ENCODE data around the gene ARHGAP31.

Gene ARHGAP31

GRCh38 chr3:119276680-119277079, 17.5 kb upstream of the ARHGAP31 start:
- H3K4me1 ChIP-seq (ENCODE audit: control insufficient read depth, insufficient read depth, low read length): peaks cover 2% of the 10 kb centered on the region
- WGBS (ENCODE audit: insufficient coverage, insufficient read length): no CpG with 5 or more reads among the region's 5 CpGs
- H3K36me3 ChIP-seq (ENCODE audit: control insufficient read depth, insufficient read depth, low read length): no peaks in the 10 kb centered on the region
- H3K27me3 ChIP-seq (ENCODE audit: control insufficient read depth, insufficient read depth, low read length): no peaks in the 10 kb centered on the region
- no peak overlapping the region for H3K4me3 ChIP-seq (ENCODE audit: low read length)
- DNase-seq (ENCODE audit: low read depth, low spot score): no peak
- no peaks in the 10 kb centered on the region for H3K9me3 ChIP-seq (ENCODE audit: control insufficient read depth, insufficient read depth, low read length)
- no peak overlapping the region for H3K27ac ChIP-seq (ENCODE audit: low read length)

- DNase-seq (ENCODE audit: low read depth, low spot score): no peak
- H3K27ac ChIP-seq (ENCODE audit: low read length): no peak overlapping the region
Measured at GRCh38 chr3:119279101-119279554, 15.1 kb upstream of the ARHGAP31 start.

GRCh38 chr3:119279584-119280243, 14.5 kb upstream of the ARHGAP31 start:
- DNase-seq (ENCODE audit: low read depth, low spot score): no peak
- WGBS (ENCODE audit: insufficient coverage, insufficient read length): no CpG with 5 or more reads among the region's 5 CpGs
- H3K9me3 ChIP-seq (ENCODE audit: control insufficient read depth, insufficient read depth, low read length): peaks cover 2% of the 10 kb centered on the region

More at GRCh38 chr3:119279101-119279554, 15.1 kb upstream of the ARHGAP31 start:
- WGBS (ENCODE audit: insufficient coverage, insufficient read length): no CpG with 5 or more reads among the region's 6 CpGs
- Histone ChIP-seq H3K9me3 (ENCODE audit: control insufficient read depth, insufficient read depth, low read length) (peaks cover 2% of the 10 kb centered on the region), H3K27me3 (ENCODE audit: control insufficient read depth, insufficient read depth, low read length) (no peaks in the 10 kb centered on the region), H3K4me1 (ENCODE audit: control insufficient read depth, insufficient read depth, low read length) (peaks cover 2% of the 10 kb centered on the region), H3K36me3 (ENCODE audit: control insufficient read depth, insufficient read depth, low read length) (no peaks in the 10 kb centered on the region), H3K4me3 (ENCODE audit: low read length) (no peak overlapping the region)

GRCh38 chr3:119288669-119289403, 5.3 kb upstream of the ARHGAP31 start:
- Histone ChIP-seq H3K9me3 (ENCODE audit: control insufficient read depth, insufficient read depth, low read length) (no peaks in the 10 kb centered on the region), H3K4me3 (ENCODE audit: low read length) (no peak overlapping the region), H3K4me1 (ENCODE audit: control insufficient read depth, insufficient read depth, low read length) (no peaks in the 10 kb centered on the region), H3K27me3 (ENCODE audit: control insufficient read depth, insufficient read depth, low read length) (0 out of 2 replicates have a peak, but pooled peaks cover 2% of the 10 kb centered on the region), H3K36me3 (ENCODE audit: control insufficient read depth, insufficient read depth, low read length) (no peaks in the 10 kb centered on the region), H3K27ac (ENCODE audit: low read length) (no peak overlapping the region)
- no peak for DNase-seq (ENCODE audit: low read depth, low spot score)
- WGBS (ENCODE audit: insufficient coverage, insufficient read length): no CpG with 5 or more reads among the region's 3 CpGs

More at GRCh38 chr3:119279584-119280243, 14.5 kb upstream of the ARHGAP31 start:
- Histone ChIP-seq H3K4me1 (ENCODE audit: control insufficient read depth, insufficient read depth, low read length) (peaks cover 2% of the 10 kb centered on the region), H3K27ac (ENCODE audit: low read length) (no peak overlapping the region), H3K36me3 (ENCODE audit: control insufficient read depth, insufficient read depth, low read length) (no peaks in the 10 kb centered on the region), H3K27me3 (ENCODE audit: control insufficient read depth, insufficient read depth, low read length) (no peaks in the 10 kb centered on the region), H3K4me3 (ENCODE audit: low read length) (no peak overlapping the region)

GRCh38 chr3:119289404-119289770, 4.8 kb upstream of the ARHGAP31 start:
- H3K9me3 ChIP-seq (ENCODE audit: control insufficient read depth, insufficient read depth, low read length): no peaks in the 10 kb centered on the region
- H3K4me1 ChIP-seq (ENCODE audit: control insufficient read depth, insufficient read depth, low read length): no peaks in the 10 kb centered on the region
- no peak for DNase-seq (ENCODE audit: low read depth, low spot score)
- H3K27ac ChIP-seq (ENCODE audit: low read length): no peak overlapping the region
- H3K36me3 ChIP-seq (ENCODE audit: control insufficient read depth, insufficient read depth, low read length): no peaks in the 10 kb centered on the region
- no peak overlapping the region for H3K4me3 ChIP-seq (ENCODE audit: low read length)
- 0 out of 2 replicates have a peak, but pooled peaks cover 2% of the 10 kb centered on the region for H3K27me3 ChIP-seq (ENCODE audit: control insufficient read depth, insufficient read depth, low read length)
- no CpG with 5 or more reads among the region's 2 CpGs for WGBS (ENCODE audit: insufficient coverage, insufficient read length)

- H3K27ac ChIP-seq (ENCODE audit: low read length): no peak overlapping the region
- no peaks in the 10 kb centered on the region for H3K36me3 ChIP-seq (ENCODE audit: control insufficient read depth, insufficient read depth, low read length)
- no peaks in the 10 kb centered on the region for H3K9me3 ChIP-seq (ENCODE audit: control insufficient read depth, insufficient read depth, low read length)
- no peak overlapping the region for H3K4me3 ChIP-seq (ENCODE audit: low read length)
- no peaks in the 10 kb centered on the region for H3K4me1 ChIP-seq (ENCODE audit: control insufficient read depth, insufficient read depth, low read length)
- H3K27me3 ChIP-seq (ENCODE audit: control insufficient read depth, insufficient read depth, low read length): 0 out of 2 replicates have a peak, but pooled peaks cover 2% of the 10 kb centered on the region
- DNase-seq (ENCODE audit: low read depth, low spot score): no peak
Measured at GRCh38 chr3:119290613-119291012, 3.6 kb upstream of the ARHGAP31 start.

- no peaks in the 10 kb centered on the region for H3K9me3 ChIP-seq (ENCODE audit: control insufficient read depth, insufficient read depth, low read length)
- no peaks in the 10 kb centered on the region for H3K36me3 ChIP-seq (ENCODE audit: control insufficient read depth, insufficient read depth, low read length)
- H3K27me3 ChIP-seq (ENCODE audit: control insufficient read depth, insufficient read depth, low read length): 0 out of 2 replicates have a peak, but pooled peaks cover 2% of the 10 kb centered on the region
- H3K4me1 ChIP-seq (ENCODE audit: control insufficient read depth, insufficient read depth, low read length): no peaks in the 10 kb centered on the region
- no peak overlapping the region for H3K27ac ChIP-seq (ENCODE audit: low read length)
- no peak for DNase-seq (ENCODE audit: low read depth, low spot score)
- no peak overlapping the region for H3K4me3 ChIP-seq (ENCODE audit: low read length)
- WGBS (ENCODE audit: insufficient coverage, insufficient read length): no CpG with 5 or more reads among the region's 7 CpGs
Measured at GRCh38 chr3:119291062-119291700, 3.0 kb upstream of the ARHGAP31 start.

GRCh38 chr3:119292666-119293065, 1.5 kb upstream of the ARHGAP31 start:
- no peaks in the 10 kb centered on the region for H3K36me3 ChIP-seq (ENCODE audit: control insufficient read depth, insufficient read depth, low read length)
- DNase-seq (ENCODE audit: low read depth, low spot score): no peak
- H3K27ac ChIP-seq (ENCODE audit: low read length): no peak overlapping the region
- no CpG with 5 or more reads among the region's 4 CpGs for WGBS (ENCODE audit: insufficient coverage, insufficient read length)
- H3K9me3 ChIP-seq (ENCODE audit: control insufficient read depth, insufficient read depth, low read length): no peaks in the 10 kb centered on the region
- H3K4me3 ChIP-seq (ENCODE audit: low read length): no peak overlapping the region
- H3K27me3 ChIP-seq (ENCODE audit: control insufficient read depth, insufficient read depth, low read length): 0 out of 2 replicates have a peak, but pooled peaks cover 2% of the 10 kb centered on the region
- no peaks in the 10 kb centered on the region for H3K4me1 ChIP-seq (ENCODE audit: control insufficient read depth, insufficient read depth, low read length)

- Histone ChIP-seq H3K27me3 (ENCODE audit: control insufficient read depth, insufficient read depth, low read length) (0 out of 2 replicates have a peak, but pooled peaks cover 2% of the 10 kb centered on the region), H3K4me3 (ENCODE audit: low read length) (peak overlapping the region; percentile 35; the same call in 1 of the 2 replicates), H3K27ac (ENCODE audit: low read length) (no peak overlapping the region), H3K4me1 (ENCODE audit: control insufficient read depth, insufficient read depth, low read length) (no peaks in the 10 kb centered on the region), H3K9me3 (ENCODE audit: control insufficient read depth, insufficient read depth, low read length) (no peaks in the 10 kb centered on the region), H3K36me3 (ENCODE audit: control insufficient read depth, insufficient read depth, low read length) (no peaks in the 10 kb centered on the region)
- WGBS (ENCODE audit: insufficient coverage, insufficient read length): no CpG with 5 or more reads among the region's 4 CpGs
- DNase-seq (ENCODE audit: low read depth, low spot score): no peak
Measured at GRCh38 chr3:119293105-119293870, 895 bp upstream of the ARHGAP31 start.

Measured in iPS DF 6.9 (cell line).